Lower leg skin (tissue), 3 donors: ENCODE data around the gene CLSTN1.

Source experiments
- POLR2A ChIP-seq, 2 donors: fragments of 450-650 bp; IDR thresholded peaks; one replicate each; pipeline ENCODE4 v1.6.1; 2016 to 2017; ENCODE audit warnings: antibody characterized with exemption in 2 of 2, mild to moderate bottlenecking in 1 of 2, moderate library complexity in 1 of 2
- TF ChIP-seq, protein P1 (sequence below), 3 donors: fragments of 450-650 bp; IDR thresholded peaks; one replicate each; pipeline ENCODE4 v1.5.1; 2016; ENCODE audit warnings: antibody characterized with exemption in 3 of 3, mild to moderate bottlenecking in 3 of 3, moderate library complexity in 2 of 3

- TF ChIP-seq, protein P1, sequence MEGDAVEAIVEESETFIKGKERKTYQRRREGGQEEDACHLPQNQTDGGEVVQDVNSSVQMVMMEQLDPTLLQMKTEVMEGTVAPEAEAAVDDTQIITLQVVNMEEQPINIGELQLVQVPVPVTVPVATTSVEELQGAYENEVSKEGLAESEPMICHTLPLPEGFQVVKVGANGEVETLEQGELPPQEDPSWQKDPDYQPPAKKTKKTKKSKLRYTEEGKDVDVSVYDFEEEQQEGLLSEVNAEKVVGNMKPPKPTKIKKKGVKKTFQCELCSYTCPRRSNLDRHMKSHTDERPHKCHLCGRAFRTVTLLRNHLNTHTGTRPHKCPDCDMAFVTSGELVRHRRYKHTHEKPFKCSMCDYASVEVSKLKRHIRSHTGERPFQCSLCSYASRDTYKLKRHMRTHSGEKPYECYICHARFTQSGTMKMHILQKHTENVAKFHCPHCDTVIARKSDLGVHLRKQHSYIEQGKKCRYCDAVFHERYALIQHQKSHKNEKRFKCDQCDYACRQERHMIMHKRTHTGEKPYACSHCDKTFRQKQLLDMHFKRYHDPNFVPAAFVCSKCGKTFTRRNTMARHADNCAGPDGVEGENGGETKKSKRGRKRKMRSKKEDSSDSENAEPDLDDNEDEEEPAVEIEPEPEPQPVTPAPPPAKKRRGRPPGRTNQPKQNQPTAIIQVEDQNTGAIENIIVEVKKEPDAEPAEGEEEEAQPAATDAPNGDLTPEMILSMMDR (IDR thresholded peaks at IDR 0.05): no peak
- TF ChIP-seq POLR2A (IDR thresholded peaks at IDR 0.05): no peak
These were observed 31.4 kb upstream of the CLSTN1 start for GRCh38 chr1:9855186-9855585.
